GM21786 (cell line): Measurements from ENCODE around the gene MSANTD2.

Experiments used
- ATAC-seq: cut with Tn5 transposase; IDR thresholded peaks from one replicate; pipeline ENCODE4 v1.9.1; 2021; ENCODE audit not compliant: unreplicated experiment

The MSANTD2 gene

DNA sequence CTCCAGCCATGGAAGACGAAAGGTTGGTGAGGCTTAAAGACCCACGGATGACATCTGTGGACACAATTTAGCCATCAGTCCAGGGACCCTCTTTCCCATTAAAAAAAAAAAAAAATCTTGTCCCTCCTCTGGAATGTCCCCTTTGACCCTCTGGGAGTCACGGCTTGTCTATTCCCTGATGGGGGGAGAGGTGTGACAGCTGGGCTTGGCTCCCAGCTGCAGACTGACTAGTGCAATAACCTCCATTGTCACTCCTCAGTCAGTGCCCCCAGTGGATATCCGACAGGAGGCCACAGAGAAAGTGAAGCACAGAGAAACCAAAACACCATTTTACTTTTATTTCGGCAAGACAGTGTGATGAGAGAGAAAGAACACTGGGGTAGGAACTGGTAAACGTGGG, 45.5 kb downstream of the MSANTD2 start:
- no peak for ATAC-seq

DNA sequence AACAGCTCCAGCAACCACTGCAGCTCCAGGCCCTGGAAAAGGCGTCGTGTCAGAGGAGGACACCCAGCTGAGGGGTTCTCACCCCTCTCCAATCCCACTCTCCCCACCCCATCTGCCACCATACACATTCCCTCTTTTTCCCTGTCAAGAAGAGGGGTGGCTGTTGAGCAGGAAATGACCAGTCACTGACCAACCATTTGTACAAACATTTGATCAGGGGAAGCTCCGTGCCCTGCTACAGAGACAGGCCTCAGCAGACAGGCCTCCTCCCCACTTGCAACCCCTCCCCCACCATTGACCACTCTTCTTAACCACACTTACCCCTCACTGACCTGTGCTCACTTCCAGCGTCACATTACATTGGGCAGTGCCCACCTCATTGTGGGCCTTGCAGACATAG, 45.9 kb downstream of the MSANTD2 start:
- no peak for ATAC-seq

DNA sequence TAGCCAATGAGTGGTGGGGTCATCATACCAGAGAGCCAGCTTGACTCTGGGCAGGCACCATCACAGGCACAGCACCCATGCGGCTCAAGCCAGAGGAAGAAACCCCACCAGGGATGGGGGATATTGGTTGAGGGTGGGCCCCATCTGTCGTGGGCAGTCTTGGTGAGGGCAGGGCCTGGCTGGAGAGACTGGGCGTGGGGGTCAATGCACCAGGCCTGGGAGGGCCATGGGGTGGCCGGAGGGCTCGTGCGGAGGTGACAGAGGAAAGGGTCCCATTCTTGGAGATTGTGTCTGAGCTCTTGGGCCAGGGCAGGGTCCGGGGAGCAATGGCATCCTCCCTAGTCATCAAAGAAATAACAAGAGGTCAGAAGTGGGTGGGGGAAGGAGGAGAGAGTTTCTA, 46.6 kb downstream of the MSANTD2 start:
- ATAC-seq: no peak

DNA sequence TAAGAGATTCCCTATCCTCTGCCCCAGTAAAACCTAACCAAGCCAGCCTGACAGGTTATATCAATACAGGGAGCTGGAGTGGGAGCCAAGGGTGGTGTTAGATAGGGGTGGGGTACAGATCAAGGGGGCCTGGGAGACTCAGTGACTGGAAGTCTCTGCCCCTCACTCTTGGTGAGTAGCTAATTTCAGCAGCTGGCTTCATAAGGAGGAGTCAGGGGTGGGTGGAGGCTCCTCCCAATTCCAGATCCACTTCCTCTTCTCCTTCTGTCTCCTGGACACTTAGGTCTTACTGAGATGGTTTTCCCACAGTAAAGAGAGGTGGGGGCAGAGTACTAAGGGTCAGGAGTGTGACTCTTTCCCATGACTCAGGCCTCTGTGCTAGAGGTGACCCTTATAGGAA, 47.0 kb downstream of the MSANTD2 start:
- ATAC-seq: no peak

DNA sequence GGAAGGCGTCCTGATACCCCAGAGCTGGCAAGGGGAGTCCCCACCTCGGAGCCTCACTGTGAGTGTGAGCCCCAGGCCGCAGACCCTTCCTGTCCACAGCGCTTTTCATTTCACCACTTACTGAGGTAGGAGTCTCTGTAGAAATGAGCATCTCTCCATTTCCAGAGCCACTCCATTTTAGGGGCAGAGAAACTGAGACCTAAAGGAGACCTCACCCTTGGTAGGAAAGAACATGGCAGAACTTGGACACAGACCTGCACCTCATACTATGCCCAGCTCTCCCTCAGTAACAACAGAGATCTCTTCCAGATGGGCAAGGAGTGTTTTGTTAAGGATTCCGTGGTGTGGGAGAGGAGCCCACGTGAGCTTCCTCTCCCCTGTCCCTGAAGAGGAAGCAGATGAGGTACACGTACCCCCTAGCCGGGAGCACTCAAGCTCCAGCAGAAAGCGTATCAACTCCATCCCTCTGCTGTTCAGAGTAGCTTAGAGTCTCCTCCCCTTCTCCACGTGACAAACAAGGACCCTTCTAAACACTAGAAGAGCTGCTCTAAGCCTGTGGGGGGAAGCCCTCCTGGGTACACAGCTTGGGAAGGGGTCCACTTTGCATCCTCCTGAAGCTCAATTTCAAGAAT, 47.6 kb downstream of the MSANTD2 start:
- ATAC-seq: no peak

DNA sequence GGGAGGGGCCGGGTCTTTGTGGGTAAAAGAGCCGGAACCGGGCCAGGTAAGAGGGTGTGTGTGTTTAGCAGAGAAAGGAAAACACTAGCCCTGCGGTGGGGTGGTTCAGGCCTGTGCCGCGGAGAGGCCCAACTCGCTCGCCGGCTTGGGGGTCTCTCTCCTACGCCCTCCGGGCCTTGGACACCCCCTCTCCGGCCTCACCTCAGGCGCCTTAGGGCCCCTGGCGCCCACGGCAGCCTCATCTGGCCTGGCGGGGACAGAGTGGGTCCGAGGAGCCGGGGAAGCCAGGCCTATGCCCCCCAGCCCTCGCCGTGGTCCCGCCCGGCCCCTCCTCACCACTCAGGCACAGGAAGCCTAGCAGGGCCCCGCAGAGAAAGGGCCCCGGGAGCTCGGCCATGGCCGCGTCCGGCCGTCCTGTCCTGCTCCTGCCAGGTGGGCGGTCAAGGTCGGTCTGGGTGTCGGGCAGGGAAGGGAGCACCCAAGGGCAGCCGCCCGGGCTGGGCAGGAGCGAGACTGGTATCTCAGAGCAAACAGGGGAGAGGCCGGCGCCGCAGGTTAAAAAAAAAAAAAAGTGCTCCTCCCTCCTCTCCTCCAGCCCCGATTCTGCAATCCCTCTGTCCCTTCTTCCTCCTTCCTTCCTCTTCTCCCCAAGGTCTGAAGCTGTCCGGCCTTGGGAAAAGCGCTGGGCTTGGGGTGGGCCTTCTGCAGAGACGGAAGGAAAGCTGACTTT, 48.3 kb downstream of the MSANTD2 start, which contains the start of gene VSIG2:
TSS of gene VSIG2 (minus strand) at position 515 of the 730 bp plus-strand sequence. CDS start at position 397, 118 bp downstream.
- no peak for ATAC-seq

DNA sequence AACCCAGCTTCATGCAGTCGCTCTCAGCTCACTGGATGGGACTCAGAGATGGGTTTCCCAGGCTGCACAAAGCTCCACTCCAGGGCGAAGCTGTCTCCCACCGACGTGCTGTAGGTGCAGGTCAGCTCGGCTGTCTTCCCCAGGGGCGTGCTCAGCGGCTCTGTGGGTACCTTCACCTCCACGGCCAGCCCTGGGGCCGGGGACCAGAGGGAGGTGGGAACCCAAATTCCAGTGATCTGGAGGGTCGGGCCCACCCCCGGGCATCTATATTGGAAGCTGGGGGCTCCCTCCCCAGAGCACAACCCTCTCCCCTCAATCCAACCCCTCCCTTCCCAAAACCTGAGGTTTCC, 48.8 kb downstream of the MSANTD2 start:
- ATAC-seq: no peak

DNA sequence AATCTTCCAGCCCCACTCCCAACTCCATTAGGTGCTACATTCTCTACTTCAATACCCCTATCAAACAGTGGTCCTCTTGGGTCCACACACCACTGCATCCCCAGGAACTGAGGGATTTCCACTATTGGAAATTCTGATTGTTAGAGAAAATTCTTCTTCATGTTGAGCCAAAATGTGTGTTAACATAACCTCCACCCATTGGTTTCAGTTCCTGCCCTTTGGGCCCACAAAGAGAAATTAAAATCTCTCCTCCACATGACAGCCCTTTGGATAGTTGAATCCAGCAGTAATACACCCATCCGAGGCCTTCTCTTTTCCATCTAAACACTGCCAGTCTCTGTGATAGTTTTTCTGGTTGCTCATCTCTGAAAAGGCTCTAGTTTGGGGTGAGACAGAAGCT, 50.3 kb downstream of the MSANTD2 start:
- ATAC-seq: no peak

DNA sequence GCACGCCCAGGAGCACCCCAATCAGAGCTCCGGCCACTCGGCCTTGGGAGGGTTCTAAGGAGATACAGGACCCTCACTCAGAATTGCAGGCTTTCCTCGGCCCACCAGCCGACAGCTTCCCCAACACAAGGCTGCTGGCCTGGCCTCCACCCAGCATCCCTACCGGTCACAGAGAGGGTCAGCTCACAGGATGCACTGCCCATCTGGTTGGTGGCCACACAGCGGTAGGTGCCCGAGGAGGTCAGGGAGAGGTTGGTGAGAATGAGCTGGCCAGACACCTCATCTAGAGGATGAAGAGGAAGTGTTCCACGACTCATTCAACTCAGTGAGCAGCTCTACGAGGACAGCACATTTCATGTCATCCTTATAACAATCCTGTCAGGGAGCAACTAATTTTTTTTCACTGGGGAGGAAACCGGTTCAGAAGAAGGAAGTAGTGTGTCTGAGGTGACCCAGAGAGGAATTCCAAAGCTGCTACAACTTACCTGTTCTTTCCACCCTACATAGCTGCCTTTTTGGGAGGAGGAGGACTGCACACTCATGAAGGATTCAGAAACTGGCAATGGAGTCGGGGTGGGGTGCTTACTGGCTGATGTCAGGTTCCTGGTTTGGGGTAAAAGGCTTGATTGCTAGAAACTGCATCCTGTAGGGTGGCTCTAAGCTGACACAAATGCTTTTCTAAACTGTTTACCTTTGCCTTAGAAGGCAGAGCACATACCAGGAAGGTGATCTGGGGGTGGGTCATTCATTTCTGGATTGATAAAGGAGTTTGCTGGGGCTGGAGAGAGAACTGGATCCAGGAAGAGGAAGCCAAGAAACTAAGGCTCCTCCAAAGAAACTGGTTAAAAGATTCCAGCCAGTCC, 51.5 kb downstream of the MSANTD2 start:
- no peak for ATAC-seq

DNA sequence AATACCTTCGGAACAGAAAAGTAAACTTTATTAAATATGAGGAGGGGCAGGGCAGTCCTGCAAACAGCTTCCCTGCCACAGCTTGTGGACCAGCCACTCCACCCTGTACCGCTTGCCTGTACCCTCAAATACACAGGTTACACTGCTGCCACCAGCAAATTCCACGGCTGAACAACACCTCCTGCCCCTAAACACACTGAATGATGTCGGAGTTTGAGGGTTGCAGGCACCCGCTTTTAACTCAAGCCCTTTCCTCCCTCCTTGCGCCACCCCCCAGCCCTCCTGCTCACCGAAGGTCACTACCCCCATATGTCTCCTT, 52.1 kb downstream of the MSANTD2 start:
- ATAC-seq: no peak

DNA sequence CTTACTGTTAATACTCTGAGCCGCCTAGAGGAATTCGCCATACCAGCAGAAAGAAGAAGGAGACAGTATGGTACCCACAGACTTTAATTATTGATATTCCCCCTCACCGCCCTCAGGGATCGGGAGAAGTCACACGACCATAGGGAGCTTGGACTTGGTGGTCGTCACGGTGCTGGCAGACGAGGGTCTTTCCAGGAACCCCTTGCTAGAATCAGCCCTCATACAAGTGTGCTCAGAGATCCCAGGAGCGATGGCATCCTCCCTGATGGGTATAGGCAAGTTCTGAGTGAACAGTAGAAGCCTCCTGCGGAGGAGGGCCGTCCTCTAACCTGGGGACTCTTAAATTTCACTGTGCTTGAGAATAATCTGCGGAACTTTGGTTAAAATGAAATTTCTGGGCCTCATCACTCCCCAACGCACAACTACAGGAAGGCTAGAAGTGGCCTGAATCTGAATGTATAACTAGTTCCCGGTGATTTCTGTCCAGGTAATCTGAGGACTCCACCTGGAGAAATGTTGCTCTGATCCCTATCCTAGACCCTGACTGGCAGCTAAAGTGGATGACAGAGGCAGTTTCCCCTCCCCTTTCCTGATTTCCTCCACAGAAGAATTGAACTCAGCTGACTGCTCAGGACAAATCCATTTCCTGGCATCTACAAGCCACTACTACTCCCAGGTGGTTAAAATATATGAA, 52.7 kb downstream of the MSANTD2 start:
- ATAC-seq: no peak

DNA sequence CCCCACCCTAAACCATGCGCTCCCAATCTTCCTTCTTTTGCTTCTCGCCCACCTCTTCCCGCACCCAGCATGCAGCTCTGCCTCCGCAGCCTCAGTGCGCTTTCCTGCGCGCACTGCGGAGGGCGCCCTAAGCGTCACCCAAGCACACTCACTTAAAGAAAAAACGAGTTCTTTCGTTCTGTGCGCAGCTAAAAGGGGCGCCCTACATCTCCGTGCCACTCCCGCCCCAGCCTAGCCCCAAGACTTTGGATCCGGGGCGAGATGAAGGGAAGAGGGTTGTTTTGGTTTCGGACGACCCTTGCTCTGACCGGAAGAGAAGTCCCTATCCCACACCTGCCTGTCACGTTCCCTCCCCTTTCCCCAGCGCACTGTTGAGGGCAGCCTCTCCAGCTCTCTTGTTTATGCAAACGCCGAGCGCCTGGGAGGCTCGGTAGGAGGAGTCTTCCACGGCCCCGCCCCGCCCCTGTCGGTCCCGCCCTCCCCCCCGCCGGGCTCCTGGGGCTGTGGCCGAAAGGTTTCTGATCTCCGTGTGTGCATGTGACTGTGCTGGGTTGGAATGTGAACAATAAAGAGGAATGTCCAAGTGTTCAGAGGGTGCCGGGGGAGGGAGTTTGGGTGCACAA, 53.5 kb downstream of the MSANTD2 start:
- ATAC-seq: peak; percentile 94

DNA sequence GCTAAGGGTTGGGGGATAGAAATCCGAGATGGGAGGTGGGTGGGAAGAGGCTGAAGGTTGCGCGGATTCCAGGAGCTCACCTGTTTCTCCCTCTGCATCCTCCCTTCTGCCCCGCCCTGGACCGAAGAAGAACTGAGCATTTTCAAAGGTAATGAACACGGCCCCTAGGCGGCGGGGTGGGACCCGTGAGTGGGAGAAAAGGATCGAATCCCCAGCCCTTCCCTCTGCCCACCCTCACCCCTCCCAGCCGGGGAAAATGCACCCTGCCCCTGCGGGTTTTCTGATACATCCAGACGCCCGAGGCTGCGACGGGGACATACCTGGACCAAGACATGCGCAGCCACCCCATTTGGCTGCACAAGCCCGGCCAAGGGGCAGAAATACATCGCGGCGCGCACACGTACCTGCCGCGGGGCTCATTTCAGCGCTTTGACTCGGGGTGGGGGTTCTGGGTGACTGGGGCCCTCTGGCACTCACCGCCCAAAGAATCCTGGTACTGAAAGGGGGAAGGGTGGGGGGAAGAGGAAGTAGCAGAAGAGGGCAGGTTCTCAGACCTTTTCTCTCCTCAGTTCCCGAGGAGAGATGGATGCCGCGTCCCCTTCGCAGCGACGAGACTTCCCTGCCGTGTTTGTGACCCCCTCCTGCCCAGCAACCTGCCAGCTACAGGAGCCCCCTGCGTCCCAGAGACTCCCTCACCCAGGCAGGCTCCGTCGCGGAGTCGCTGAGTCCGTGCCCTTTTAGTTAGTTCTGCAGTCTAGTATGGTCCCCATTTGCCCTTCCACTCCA, 54.2 kb downstream of the MSANTD2 start:
- ATAC-seq: peak; percentile 20

DNA sequence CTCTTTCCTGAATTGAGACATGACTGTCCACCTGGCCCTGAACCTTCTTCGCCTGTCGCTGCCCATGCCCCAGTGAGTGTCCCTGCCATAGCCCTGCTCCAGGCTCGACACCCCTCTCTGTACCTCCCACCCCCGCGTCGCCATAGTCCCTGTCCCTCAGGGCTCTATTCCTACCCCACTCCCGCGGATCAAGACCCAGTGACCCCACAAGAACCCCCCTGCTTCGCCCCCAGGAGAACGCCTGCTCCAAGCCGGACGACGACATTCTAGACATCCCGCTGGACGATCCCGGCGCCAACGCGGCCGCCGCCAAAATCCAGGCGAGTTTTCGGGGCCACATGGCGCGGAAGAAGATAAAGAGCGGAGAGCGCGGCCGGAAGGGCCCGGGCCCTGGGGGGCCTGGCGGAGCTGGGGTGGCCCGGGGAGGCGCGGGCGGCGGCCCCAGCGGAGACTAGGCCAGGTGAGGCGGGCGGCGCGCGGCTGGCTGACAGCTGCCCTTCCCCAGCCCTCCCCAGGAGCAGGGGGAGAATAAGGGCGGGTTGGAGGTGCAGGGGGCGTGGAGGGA, 54.9 kb downstream of the MSANTD2 start:
- no peak for ATAC-seq

DNA sequence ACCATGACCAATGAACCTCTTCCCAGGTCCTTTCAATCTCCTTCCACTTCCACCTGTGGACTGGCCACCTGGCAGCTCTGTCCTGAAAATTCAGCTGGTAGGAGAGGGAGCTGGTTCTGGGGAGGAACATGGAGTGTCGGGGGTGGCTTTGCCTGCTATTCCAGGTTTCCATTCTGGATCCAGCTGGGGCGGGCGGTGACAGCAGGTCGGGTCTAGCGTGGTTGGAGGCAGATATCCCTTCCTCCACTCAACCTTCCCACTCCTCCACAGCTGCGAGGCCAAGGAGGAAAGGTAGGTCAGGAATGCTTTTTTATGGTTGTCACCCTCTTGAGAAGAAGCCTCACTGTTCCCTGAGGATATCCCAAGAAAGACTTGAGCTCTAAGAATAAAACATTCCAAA, 57.2 kb downstream of the MSANTD2 start:
- ATAC-seq: no peak

DNA sequence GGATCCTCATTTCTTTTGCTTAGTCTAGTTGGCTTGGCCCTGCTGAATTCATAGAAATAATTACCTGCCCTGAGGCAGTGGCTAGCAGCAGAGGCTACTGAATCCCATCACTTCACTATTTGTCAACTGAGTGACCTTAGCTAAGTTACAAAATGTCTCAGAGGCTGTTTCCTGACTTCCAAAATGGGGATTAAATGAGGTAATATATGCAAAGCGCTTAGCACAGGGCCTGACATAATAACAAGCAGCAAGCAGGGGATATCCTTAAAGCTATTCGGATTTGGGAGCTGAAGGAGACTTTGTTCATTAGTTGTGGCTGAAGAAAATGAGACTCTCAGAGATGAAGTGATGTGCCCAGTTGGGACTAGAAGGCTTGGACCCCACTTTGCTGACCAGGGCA, 57.7 kb downstream of the MSANTD2 start:
- no peak for ATAC-seq

DNA sequence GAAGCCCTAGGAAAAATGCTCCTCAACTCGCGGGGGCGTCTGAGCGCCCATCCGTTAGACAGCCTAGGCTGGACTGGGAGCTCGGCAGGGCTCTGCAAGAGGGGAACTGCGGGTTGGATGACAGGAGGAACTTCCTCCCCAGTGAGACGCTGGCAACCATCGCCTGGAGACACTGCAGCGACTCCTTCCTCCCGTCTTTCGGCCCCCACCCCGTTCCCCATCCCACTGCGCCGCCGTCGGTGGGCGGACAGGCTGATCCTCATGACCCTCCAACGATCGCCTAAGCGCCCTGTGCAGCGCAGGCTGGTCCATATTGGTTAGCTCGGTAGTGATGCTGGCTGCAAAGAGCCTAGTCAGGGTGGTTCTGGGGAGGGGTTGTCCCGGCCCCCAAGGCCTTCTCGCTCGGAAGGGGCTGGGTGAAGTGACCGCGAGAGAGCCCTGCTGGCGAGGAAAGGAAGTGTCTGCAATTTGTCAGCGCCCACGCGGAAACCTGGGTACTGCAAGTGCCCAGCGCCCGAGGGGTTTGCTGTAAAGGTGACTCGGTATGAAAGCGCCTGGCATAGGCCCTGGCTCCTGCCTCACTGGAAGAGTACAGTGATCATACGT, 59.8 kb downstream of the MSANTD2 start:
- peak; percentile 37 for ATAC-seq

DNA sequence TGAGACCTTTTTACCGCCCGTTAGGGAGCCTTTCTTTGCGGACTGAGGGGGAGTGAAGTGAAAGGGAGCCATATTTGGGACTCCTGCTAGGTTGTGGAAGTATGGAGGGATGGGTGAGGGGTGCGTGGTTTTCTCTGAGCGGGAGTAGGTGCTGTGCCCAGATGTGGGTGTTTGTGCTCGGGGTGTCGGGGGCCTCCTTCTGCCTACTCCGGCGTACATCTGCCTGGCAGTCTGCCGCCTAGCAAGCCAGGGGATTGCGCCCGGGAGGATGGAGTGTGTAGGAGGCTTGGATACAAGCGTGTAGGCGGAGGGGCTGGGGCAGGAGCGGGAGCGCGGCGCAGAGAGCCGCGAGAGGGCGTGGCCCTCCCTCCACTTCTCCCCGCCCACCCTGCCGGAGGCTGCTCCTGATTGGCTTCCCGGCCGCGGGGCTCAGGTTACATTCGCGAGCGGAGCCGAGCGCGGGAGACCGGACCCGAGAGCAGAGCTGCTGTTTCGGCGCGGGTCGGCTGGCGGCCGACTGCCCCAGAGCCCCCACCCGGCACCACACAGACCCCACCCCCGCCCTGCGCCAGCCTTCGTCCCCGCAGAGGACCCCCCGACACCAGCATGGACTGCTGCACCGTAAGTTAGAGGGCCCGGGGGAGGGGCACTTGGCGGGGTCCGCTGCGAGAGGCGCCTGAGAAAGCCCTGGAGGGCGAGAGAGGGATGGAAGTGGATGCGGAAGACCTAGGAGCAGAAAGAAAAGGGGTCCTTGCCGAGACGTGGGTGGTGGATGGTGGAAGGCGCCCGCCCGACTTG, 60.5 kb downstream of the MSANTD2 start, which contains the start of gene NRGN:
TSS of gene NRGN (plus strand) at position 464 of the 798 bp plus-strand sequence. CDS start at position 607, 143 bp downstream.
- ATAC-seq: peak; percentile 97
